ENCODE data around the gene HSPB8.
"Not testable (repeated sequence)": the region's sequence is repeated elsewhere in the genome, so short reads cannot be mapped to it uniquely, and the experiment has no call there.

HSPB8 gene

DNA sequence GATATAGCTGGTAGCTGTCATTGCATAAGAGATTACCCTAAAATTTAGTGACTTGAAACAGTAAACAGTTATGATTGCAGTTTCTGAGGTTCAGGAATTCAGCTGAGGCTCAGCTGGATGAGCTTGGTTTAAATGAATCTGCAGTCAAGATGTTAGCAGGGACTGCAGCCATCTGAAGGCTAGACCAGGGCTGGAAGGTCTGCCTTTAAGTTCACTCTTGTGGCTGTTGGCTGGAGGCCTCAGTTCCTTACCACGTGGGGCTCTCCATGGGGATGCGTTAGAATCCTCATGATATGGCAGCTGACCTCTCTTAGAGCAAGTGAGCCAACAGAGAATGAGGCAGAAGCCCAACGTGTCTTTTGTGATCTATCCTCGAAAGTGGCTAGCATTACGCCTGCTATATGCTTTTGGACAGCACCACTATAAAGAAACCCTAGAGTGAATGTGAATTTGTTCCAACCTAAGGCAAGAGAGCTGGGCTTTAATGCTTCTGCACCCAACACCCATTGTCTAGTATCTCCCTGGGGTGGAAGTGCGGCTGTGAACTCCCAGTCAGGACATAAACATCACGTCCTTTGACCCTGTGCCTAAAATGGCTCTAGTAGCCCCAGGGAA lies 26.0 kb downstream of the HSPB8 start:
- no peak for DNase-seq (ENCODE audit: low read depth in 3 of 3, low spot score in 1 of 3)

DNA sequence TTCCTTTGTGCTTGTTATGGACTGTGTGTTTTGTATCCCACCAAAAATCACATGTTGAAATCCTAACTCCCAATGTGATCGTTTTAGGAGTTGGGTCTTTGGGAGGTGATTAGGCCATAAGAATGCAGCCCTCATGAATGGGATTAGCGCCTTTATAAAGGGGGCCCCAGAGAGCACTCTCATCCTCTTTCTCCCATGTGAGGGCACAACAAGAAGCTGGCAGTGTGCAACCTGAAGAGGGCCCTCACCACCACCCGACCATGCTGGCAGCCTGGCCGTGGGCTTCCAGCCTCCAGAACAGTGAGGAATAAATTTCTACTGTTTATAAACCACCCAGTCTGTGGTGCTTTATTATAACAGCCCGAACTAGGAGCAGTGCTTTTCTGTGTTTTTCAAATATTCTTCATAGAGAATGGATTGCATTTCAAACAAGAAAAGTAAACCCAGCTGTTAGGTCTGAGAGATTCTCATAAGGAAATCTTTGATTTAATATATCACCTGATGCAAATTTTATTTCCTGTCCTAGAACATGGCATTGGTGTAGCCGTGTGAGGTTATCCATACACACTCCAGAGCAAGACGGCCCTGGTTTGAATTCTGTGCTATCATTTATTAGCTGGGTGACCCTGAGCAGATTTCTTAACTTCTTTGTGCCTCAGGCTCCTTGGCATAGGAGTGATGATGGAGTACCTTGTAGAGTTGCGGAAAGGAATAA lies 27.8 kb downstream of the HSPB8 start:
- DNase-seq (ENCODE audit: low read depth in 3 of 3, low spot score in 1 of 3) = no peak

DNA sequence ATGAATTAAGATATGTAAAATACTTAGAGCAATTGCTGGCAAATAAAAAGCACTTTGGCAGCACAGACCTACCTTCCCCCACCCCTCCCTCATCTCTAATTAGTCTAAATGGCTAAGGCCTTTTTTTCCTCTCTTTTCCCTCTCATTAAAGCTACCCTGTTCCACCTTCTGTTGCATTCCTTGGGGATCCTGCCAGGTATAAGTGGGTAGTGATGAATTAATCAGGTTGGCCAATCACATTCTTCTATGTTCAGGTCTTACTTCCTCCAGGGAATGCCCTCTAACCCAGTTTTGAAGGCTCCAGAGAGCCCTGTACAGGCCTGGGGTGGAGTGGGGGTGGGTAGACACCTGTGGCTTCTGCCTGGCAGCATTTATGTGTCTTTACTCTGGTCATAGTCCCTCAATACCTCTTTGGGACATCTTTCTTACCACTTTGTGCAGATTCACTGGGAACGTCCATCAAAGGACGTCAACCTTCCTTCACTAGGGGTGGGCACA lies 28.4 kb downstream of the HSPB8 start:
- no peak for DNase-seq (ENCODE audit: low read depth in 3 of 3, low spot score in 1 of 3)

DNA sequence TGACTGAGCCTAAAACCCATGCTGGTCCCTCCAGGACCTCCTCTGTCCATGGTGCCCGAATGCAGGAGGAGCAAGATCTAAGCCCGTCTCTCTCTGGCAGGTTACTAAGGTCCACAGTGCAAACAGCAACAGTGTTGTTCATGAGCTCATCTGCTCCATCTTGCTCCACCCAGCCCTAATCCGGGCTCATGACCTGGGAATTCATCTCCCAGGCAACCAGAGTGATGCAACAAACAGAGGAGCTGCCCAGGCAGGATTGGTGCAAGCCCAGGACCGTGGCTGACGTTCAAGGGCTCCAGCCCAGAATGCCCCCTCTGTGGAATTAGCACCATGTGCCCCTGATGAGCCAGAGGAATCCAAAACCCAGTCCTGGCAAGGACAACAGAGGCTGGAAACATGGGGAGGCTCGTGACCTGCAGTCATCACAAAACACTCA lies 29.9 kb downstream of the HSPB8 start:
- no peak for DNase-seq (ENCODE audit: low read depth in 3 of 3, low spot score in 1 of 3)

DNA sequence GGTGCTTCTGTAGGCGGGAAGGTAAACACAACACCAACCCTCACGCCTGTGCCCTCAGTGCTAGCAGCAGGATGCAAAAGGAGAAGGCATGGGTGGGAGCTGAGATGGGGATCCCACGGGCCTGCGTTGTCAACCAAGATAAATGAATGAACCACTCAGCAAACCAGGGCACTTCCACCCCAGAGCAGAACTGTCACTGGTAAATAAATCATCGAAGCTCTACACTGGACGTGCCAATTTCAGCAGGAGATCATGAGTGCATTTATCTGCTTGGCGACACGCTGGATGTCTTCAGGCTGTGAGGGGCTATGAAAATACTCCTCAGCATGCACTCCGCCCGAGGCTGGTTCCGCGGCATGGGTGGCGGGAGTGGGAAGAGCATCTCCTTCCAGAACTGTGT lies 33.2 kb downstream of the HSPB8 start:
- DNase-seq (ENCODE audit: low read depth in 3 of 3, low spot score in 1 of 3) = no peak

DNA sequence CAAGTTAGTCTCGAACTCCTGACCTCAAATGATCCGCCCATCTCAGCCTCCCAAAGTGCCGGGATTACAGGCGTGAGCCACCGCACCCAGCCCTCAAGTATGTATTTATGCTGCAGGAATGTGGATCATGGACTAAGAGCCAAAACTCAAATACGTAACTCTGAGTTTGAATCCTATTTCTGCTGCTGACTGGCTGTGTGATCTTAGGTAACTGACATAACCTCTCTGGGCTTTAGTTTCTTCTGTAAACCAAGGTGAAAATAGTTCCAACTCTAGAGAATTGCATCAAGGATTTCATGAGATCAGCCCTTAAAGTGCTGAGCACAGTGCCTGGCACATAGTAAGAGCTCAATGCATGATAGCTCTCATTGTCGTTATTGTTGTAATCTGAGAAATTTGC lies 37.4 kb downstream of the HSPB8 start:
- DNase-seq (ENCODE audit: low read depth in 3 of 3, low spot score in 1 of 3) = no peak

DNA sequence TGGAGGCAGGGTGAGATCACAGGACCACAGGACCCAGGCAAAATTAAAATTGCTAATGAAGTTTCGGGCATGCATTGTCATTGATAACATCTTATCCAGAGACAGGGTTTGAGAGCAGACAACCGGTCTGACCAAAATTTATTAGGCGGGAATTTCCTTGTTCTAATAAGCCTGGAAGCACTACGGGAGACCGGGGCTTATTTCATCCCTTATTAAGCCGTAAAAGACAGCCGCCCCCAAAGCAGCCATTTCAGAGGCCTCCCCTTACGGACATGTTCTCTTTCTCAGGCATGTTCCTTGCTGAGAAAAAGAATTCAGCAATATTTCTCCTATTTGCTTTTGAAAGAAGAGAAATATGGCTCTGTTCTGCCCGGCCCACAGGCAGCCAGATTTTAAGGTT lies 40.1 kb downstream of the HSPB8 start:
- DNase-seq (ENCODE audit: low read depth in 3 of 3, low spot score in 1 of 3) = not testable (repeated sequence)

DNA sequence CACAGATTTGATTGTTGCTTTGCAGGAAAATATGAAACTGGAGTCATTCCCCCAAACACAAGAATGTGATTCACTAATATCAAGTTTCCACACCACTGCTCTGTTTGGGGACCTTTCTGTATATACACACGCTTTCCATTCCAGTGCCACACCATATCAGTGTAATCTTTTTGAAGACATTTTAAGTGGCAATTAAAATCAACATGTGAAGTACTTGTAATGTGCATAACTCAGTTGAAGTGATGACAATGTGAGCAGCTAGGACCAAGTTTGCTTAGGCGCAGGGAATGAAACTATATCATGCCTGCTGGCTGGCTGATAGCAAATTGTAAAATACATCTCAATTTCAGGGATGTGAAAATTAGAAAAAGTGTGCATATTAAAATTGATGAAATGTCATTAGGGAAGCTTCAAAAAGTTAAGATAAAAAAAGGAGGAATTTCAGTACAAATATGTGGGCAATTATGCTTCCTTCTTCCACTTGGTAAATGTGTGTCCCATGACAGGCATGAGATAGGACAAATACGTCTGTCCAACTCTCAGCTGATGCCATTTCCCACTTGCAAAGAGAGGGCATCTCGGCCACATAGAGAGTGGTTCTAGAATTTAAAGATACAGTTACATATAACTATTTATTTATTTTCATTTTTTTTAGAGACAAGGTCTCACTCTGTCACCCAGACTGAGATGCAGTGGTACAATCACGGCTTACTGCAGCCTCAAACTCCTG lies 43.7 kb downstream of the HSPB8 start:
- DNase-seq (ENCODE audit: low read depth in 3 of 3, low spot score in 1 of 3) = no peak

DNA sequence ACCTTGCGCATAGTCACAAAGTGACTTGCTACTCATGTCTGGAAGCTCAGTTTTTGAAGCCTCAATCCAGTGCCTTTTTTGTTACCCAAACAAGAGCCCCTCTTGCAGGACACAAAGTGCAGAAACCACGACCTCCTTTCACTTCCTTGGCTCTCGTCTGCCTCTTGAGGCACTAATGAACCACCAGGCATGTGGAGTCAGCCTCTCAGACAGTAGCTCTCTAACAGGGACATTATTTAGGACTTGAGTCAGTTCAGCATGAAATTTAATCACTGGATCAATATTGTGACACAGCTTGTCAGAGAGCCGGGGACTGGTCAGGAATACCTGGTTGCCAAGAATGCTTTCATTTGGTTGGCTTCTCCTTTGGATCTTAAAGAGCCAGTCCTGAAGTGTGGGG lies 46.7 kb downstream of the HSPB8 start:
- no peak for DNase-seq (ENCODE audit: low read depth in 3 of 3, low spot score in 1 of 3)

DNA sequence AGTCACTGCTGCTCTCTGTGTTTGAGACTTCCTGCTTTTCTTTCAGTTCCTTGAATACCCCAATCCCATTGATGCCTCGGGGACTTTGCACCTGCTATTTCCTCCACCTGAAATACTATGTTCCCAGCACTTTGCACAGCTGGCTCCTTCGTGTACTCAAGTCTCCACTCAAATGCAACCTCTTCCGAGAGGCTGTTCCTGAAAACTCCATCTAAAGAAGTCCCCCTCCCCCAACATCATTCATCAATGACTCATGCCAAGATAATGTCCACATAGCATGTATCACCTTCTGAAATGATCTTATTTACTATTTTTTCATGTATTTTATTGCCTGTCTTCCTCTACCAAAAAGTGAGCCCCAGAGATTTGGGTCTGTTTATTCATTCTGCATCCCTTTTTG lies 48.6 kb downstream of the HSPB8 start:
- DNase-seq (ENCODE audit: low read depth in 3 of 3, low spot score in 1 of 3) = no peak

DNA sequence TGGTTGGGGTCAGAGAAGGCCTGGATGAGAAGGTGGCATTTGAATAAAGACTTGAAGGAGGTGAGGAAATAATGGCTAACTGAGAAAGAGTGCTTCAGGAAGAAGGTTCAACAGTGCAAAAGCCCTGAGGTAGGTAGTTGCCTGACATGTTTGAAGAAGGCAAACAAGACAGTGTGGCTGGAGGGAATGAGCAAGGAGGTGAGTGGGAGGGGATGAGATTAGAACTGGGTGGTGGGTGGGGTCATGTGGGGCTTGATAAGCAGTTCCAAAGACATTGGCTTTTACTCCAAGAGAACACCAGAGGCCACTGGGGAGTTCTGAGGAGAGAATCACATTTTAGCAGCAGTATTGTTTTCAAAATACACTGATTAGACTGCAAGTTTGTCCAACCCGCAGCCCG lies 50.5 kb downstream of the HSPB8 start:
- no peak for DNase-seq (ENCODE audit: low read depth in 3 of 3, low spot score in 1 of 3)

DNA sequence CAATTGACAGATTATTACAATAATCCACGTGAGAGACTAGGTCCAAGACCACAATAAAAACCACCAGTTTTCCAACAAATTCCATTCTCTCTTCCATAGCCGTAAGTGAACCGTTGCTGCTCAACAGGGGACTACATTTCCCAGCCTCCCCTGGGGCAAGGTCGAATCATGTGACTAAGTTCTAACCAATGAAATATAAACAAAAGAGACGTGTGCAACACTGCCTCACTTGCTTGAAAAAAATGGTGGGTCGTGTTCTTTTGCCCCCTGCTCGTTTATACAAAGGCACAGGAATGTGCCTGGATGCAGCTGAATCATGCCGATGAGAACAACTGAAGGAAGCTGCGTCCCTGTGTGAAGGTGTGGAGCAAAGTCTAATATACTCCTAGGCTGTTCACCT lies 51.1 kb downstream of the HSPB8 start:
- DNase-seq (ENCODE audit: low read depth in 3 of 3, low spot score in 1 of 3) = no peak

DNA sequence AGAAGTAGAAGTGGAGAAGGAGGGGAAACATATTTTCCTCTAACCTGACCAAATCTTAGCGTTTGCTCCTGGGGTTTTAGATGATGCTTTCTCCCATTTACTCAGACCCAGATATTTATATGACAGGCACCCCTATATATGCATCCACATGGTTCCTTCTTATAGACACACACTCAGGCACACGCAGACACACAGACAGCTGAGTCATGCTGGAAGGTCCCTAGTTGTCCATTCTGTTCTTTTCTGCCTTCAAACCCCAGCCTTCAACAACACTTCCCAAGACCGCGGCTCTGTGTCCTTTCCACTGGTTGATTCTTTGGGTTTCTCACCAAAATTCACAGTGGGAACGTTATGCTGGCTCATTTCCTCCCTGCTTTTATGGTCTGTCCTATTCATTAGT lies 52.1 kb downstream of the HSPB8 start:
- no peak for DNase-seq (ENCODE audit: low read depth in 3 of 3, low spot score in 1 of 3)

DNA sequence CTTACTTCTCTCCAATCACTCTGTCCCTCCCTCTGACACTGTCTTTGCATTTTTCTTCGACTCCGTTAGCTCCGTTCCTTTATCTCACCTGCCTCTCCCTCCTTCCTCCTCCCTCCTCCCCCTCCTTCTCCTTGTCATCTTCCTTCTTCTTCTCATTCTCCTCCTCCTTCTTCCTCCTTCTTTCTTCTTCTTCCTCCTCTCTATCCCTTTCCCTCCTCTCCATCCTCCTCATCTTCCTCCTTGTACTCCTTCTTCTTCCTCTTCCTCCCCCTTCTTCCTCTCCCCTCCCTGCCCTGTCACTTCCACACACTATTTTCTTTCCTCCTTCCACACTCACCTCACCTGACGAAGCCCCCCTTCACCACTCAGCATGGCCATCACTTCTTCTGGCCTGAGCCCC lies 53.0 kb downstream of the HSPB8 start:
- no peak for DNase-seq (ENCODE audit: low read depth in 3 of 3, low spot score in 1 of 3)

DNA sequence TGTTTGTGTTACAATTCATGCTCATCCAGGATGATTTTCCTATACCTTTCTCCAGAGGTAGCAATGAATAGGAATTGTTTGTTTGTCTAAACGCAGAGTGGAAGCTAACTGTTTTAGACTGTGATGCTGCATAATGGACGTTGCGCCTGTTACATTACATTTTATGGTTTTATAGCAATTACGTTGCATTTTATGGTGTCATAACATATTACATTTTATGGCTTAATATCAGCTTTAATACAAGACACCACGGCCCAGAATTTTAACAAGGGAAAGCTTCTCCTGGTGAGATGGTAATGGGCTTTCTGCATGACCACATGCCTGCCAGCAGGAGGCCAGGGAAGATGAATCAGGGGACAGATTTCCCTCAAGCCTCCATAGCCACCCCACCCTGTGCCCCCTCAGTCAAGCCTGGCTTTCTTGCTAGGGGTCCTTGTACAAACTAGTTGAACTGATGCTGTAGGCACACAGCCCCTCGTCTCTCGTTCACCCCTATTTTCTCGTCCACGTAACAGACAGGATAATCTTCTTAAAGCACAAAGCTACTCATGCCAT lies 56.5 kb downstream of the HSPB8 start:
- DNase-seq (ENCODE audit: low read depth in 3 of 3, low spot score in 1 of 3) = no peak

DNA sequence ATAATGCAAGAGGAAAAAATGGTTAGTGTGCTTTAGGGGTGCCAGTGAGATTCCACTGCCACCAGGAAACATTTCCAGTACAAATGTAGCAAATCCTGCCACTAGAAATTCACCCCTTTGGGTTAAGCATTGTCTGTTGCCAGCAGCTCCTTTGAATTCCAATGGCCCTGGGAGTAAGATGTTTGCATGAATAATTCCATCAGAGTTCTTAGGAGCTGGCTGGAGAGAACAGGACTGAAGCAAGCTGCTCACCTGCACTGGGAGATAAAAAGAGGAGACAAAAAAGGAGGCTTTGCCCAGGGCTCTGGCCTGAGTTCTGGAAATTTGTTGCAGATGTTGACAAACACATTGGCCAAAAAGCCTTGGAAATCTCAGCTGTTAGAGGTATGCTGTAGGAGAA lies 57.6 kb downstream of the HSPB8 start:
- no peak for DNase-seq (ENCODE audit: low read depth in 3 of 3, low spot score in 1 of 3)

DNA sequence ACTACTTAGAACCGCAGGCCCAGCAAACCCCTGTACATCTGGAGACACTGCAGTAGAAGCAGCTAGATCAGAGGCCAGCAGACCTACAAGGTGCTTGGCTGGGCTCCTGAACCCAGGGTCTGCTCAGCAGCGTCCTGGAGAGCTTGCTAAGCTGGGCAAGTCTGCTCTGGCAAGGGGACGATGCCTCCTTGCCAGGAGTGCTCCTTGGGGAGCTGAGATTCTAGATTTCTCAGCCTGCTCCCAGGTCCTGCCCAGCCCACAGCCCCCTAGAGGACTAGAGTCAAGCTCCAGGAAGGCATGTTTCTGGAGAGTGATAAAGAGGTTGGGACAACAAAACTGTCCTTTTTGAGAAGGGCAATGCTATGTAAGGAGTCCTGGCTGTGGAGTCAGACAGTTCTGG lies 60.3 kb downstream of the HSPB8 start:
- DNase-seq (ENCODE audit: low read depth in 3 of 3, low spot score in 1 of 3) = no peak

DNA sequence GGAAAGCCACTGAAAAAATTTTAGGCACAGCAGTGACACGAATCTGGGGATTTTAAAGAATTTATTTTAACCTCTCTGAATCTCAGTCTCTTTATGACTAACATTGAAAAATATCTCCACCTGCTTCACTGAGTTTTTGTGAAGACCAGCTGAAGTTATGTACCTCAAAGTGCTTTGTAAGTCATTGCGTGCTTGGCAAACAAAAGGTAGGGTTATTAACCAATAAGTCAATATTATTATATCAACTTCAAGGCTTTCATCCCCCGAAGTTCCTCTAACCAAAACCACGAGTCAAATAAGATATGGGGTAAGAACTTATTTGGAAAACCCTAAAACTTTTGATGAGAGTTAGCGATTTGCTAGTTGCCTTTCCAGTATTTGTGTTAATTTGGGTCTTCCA lies 62.3 kb downstream of the HSPB8 start:
- no peak for DNase-seq (ENCODE audit: low read depth in 3 of 3, low spot score in 1 of 3)

DNA sequence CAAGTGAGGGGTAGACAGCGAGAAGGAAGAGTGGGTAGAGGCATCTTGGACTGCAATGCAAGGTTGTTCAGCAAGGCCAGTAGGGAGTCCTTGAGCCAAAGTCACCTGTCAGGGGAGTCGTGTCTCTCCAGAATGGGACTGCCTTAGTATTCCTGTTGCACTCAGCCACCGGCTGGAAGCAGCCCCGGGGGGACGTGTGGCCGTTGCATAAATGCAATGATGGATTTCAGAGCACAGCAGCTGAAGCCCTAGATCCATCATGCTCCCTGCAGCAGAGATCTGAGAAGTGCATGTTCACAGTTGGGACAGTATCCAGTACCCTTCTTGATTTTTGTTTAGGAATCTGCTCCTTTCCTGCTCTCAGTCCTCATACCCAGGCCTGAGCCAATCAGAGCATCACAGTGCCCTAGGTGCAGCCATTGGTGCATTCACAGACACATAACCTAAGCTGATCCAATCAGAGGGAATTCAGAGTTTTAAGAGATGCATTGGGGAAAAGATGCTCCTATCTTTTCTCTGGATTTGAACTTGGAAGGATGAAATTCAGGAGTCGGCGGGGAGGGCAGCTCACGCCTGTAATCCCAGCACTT lies 62.9 kb downstream of the HSPB8 start:
- DNase-seq (ENCODE audit: low read depth in 3 of 3, low spot score in 1 of 3) = no peak
